C4-2B (cell line): ENCODE data around the gene PEX16.

Source experiments
- H3K27ac ChIP-seq: fragments of 450-650 bp; 2 replicates; pipeline ENCODE4 v1.5.1; 2017
- ZFX ChIP-seq: fragments of 450-650 bp; IDR thresholded peaks from 2 replicates; pipeline ENCODE4 v1.6.1; 2017
- TF ChIP-seq, protein P1 (sequence below): fragments of 450-650 bp; conservative IDR thresholded peaks from 2 replicates; pipeline ENCODE4 v1.5.1; 2017; ENCODE audit warnings: mild to moderate bottlenecking

PEX16 gene

DNA sequence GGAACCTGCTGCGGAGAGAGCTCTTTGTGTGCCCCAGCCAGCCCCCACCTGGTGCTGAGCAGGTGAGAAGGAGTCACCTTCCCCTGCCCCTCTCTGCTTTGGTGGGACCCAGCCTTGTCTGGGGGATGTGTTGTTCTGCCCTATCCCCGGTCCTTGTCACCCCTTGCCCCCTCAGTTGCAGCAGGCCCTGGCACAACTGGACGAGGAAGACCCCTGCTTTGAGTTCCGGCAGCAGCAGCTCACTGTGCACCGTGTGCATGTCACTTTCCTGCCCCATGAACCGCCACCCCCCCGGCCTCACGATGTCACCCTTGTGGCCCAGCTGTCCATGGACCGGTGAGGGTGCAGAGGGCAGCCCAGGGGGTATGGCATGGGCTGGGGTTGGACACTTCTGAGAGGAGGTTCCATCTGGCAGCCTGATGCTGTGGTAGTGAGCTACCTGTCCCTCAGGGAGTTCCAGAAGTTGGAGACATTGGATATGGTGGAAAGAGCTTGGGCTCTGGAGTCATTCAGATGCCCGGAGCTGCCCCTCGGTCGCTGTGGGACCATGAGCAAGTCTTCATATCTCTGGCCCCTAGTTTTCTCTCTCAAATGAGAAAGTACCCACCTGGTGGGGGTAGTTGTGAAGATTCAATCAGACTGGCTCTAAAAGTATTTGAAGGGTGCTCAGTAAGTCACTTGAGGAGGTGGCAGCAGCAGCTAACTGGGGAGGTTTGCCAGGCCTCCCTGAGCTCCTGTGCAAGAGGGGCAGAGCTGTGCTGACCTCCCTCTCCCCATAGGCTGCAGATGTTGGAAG lies 9.1 kb upstream of the PEX16 start:
- H3K27ac ChIP-seq, result no peak overlapping the region
- TF ChIP-seq, protein P1, sequence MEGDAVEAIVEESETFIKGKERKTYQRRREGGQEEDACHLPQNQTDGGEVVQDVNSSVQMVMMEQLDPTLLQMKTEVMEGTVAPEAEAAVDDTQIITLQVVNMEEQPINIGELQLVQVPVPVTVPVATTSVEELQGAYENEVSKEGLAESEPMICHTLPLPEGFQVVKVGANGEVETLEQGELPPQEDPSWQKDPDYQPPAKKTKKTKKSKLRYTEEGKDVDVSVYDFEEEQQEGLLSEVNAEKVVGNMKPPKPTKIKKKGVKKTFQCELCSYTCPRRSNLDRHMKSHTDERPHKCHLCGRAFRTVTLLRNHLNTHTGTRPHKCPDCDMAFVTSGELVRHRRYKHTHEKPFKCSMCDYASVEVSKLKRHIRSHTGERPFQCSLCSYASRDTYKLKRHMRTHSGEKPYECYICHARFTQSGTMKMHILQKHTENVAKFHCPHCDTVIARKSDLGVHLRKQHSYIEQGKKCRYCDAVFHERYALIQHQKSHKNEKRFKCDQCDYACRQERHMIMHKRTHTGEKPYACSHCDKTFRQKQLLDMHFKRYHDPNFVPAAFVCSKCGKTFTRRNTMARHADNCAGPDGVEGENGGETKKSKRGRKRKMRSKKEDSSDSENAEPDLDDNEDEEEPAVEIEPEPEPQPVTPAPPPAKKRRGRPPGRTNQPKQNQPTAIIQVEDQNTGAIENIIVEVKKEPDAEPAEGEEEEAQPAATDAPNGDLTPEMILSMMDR, result no peak
- no peak for TF ChIP-seq ZFX

DNA sequence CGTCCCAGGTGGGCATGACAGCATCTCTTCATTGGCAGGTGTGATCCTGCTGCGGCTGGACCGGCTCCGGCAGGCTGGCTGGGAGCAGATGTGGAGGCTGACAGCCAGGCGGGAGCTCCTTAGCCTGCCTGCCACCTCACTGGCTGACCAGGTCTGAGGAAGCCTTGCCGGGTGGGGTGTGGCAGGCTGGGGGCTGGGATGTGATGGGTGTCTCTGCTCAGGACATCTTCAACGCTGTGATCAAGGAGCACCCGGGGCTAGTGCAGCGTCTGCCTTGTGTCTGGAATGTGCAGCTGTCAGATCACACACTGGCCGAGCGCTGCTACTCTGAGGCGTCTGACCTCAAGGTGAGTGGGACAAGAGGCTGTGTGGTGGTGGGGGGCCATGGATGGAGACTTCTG lies 8.3 kb upstream of the PEX16 start:
- H3K27ac ChIP-seq, result no peak overlapping the region
- TF ChIP-seq ZFX, result no peak
- TF ChIP-seq, protein P1, result no peak

DNA sequence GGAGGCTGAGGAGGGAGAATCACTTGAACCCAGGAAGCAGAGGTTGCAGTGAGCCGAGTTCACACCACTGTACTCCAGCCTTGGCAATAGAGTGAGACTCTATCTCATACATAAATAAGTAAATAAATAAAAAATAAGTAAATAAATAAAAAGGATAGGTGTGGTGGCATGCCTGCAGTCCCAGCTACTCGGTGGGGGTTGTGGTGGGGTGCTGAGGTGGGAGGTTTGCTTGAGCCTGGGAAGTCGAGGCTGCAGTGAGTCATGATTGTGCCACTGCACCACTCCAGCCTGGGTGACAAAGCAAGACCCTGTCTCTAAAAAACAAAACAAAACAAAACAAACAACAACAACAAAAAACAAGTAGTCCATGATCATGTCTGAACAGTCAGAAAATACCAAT lies 7.9 kb upstream of the PEX16 start:
- no peak overlapping the region for H3K27ac ChIP-seq
- TF ChIP-seq, protein P1, result no peak
- TF ChIP-seq ZFX, result no peak

DNA sequence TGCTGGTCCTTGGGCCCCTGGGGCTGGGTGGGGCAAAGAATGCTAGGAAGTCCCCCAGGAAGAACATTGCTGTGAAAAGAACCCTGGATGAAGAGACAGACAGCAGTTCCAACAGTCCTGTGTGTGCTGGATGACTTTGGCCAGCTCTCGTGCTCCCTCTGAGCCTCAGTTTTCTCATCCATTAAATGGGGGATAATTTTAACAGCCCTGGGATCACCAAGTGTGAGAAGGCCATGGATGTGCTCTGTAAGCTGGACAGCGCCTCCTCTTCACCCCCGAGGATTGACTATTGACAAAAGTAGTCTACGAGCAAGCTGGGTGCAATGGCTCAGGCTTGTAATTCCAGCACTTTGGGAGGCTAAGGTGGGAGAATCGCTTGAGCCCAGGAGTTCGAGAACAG lies 7.2 kb upstream of the PEX16 start:
- no peak overlapping the region for H3K27ac ChIP-seq
- TF ChIP-seq ZFX, result no peak
- TF ChIP-seq, protein P1, result no peak

DNA sequence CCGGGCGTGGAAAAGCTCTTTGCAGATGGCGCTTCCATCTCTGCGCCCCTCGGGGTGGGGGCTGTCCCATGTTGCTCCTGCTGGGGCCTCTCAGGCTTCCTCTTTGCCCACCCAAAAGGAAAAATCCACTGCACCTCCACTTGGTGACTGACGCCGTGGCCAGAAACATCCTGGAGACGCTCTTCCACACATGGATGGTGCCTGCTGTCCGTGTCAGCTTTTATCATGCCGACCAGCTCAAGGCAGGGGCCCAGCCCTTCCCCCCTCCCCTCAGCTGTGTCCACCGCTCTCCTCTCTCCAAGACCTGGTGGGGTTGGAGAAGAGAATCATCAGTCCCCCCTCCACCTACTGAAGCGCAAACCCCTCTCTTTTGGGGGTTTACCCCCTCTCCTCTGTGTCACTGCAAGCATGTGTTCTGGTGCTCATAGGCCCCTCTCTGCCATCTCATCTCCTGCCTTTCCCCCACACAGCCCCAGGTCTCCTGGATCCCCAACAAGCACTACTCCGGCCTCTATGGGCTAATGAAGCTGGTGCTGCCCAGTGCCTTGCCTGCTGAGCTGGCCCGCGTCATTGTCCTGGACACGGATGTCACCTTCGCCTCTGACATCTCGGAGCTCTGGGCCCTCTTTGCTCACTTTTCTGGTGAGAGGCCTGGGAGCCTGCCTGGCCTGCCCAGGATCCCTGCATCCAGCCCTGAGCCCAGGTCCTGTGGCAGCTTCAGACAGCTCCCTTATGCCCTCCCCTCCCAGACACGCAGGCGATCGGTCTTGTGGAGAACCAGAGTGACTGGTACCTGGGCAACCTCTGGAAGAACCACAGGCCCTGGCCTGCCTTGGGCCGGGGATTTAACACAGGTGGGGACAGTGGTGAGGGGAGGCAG lies 6.6 kb upstream of the PEX16 start:
- TF ChIP-seq ZFX, result no peak
- TF ChIP-seq, protein P1, result no peak
- no peak overlapping the region for H3K27ac ChIP-seq

DNA sequence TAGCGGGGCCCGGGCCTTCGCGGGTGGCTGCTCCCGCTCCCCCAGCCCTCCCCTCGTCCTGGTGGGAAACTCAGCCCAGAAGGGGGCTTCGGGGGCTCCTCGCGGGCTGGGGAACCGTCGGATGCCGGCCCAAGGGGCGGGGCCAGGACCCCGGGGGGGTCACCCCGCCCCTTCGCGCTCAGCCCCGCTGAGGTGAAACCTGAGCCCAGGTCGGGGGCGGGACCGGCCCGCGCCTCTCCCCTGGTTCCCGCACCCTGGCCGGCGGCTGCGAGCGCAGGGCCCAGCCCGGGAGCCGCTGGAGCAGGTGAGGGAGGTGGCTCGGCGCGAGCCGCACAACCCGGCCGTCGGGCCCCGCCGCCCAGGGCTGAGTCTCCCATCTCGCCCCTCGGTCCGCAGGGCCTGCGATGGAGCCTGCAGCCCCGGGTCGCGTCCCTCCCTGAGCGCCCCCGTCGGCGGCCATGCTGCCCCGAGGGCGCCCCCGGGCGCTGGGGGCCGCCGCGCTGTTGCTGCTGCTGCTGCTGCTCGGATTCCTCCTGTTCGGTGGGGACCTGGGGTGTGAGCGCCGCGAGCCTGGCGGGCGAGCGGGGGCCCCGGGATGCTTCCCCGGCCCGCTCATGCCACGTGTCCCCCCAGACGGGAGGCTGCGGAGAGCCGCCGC lies 4.9 kb upstream of the PEX16 start, which contains the start of gene LARGE2:
TSS of gene LARGE2 (plus strand) at position 232 of the 658 bp plus-strand sequence. CDS start at position 459, 227 bp downstream.
- H3K27ac ChIP-seq, result peak within 1 kb of the TSS; percentile 90

More for the DNA sequence above, 4.9 kb upstream of the PEX16 start, which contains the start of gene LARGE2:
- peak; percentile 72; the same call in 1 of the 2 replicates for TF ChIP-seq ZFX
- TF ChIP-seq, protein P1, result no peak
